HCT116 (cell line): ENCODE results near the gene SH2B3. TPM values are rescaled to one million over a fixed set of nuclear protein-coding genes. Genes with fewer than 3 reads are reported as not detected.

Experiments
- ATAC-seq: fragments of 200-7000 bp; cut with Tn5 transposase; 2 replicates; pipeline ENCODE4 v1.9.1; 2020; ENCODE audit warnings: mild to moderate bottlenecking, moderate library complexity
- BruUV-seq: library from RNA; stranded (reverse); fragments of 400-500 nt; replicated peaks from 2 replicates; lab custom pipeline; 2021; lab: Mats Ljungman, UMichigan
- CTCF ChIA-PET: fragments of 300-600 bp; sonication (Branson Sonifier 250); formaldehyde crosslinking; loops from one replicate; lab custom pipeline; 2021; ENCODE audit warnings: antibody characterized with exemption; lab: Charles Lee
- POLR2A ChIA-PET: fragments of 300-600, 350-600 bp; sonication (Branson Sonifier 250); formaldehyde crosslinking; loops from one replicate; lab custom pipeline; 2021; ENCODE audit warnings: antibody characterized with exemption; lab: Charles Lee
- RAD21 ChIA-PET, 2 experiments: fragments of 300-600 bp; sonication (Branson Sonifier 250); formaldehyde crosslinking; loops; one replicate each; lab custom pipeline; 2023; ENCODE audit warnings: low total read pairs in 2 of 2; ENCODE audit not compliant: uncharacterized antibody in 2 of 2, unreplicated experiment in 2 of 2, low non-redundant PET in 1 of 2; lab: Charles Lee
- DNase-seq: peaks from one replicate; pipeline ENCODE4 v3.0.0-alpha.2; 2010; ENCODE audit warnings: low read depth, low spot score
- H2AFZ ChIP-seq: fragments of 200-600 bp; shearing (Covaris generic), sonication (generic); 2 replicates; pipeline ENCODE4 v1.6.1; 2017; ENCODE audit warnings: low read depth, mixed run types, mixed read lengths, antibody characterized with exemption, low read length; ENCODE audit not compliant: poor library complexity, severe bottlenecking
- H3K27ac ChIP-seq: 2 replicates; pipeline ENCODE4 v1.5.1; 2012; ENCODE audit warnings: low read depth, low read length
- H3K27me3 ChIP-seq: fragments of 200-600 bp; sonication (generic); 2 replicates; pipeline ENCODE4 v1.6.1; 2016; ENCODE audit warnings: mixed run types, low read length, mixed read lengths; ENCODE audit not compliant: insufficient read depth
- H3K36me3 ChIP-seq, 2 experiments: fragments of 200-500 bp in 1 of 2; fragments of 200-600 bp in 1 of 2; sonication (Bioruptor generic) in 1 of 2; sonication (generic) in 1 of 2; 2 replicates each; pipeline versions ENCODE4 v1.5.1 to v1.6.1; 2014 to 2016; ENCODE audit warnings: low read length in 2 of 2, inconsistent platforms in 1 of 2, mixed read lengths in 1 of 2, mixed run types in 1 of 2; ENCODE audit not compliant: insufficient read depth in 2 of 2, control insufficient read depth in 1 of 2
- H3K4me1 ChIP-seq, 2 experiments: fragments of 200-600 bp in 1 of 2; sonication (generic) in 1 of 2; 2 replicates each; pipeline versions ENCODE4 v1.5.1 to v1.6.1; 2012 to 2017; ENCODE audit warnings: low read length in 2 of 2, inconsistent platforms in 1 of 2, mild to moderate bottlenecking in 1 of 2, mixed read lengths in 1 of 2, mixed run types in 1 of 2, moderate library complexity in 1 of 2; ENCODE audit not compliant: insufficient read depth in 2 of 2, control insufficient read depth in 1 of 2
- H3K4me2 ChIP-seq: fragments of 200-600 bp; sonication (generic); 2 replicates; pipeline ENCODE4 v1.6.1; 2017; ENCODE audit warnings: mixed run types, low read length, mixed read lengths
- H3K4me3 ChIP-seq, 2 experiments: fragments of 200-600 bp in 1 of 2; sonication (generic) in 1 of 2; replicated peaks in 1 of 2; 2 replicates each; pipeline ENCODE4 v1.5.1; 2011 to 2016; ENCODE audit warnings: low read length in 2 of 2, control low read depth in 1 of 2, low read depth in 1 of 2, mild to moderate bottlenecking in 1 of 2, mixed read lengths in 1 of 2, mixed run types in 1 of 2
- H3K79me2 ChIP-seq: fragments of 200-600 bp; sonication (generic); 2 replicates; pipeline ENCODE4 v1.6.1; 2017; ENCODE audit warnings: mild to moderate bottlenecking, mixed run types, low read length, moderate library complexity, mixed read lengths; ENCODE audit not compliant: insufficient read depth
- H3K9ac ChIP-seq: fragments of 200-600 bp; sonication (generic); 2 replicates; pipeline ENCODE4 v1.6.1; 2016; ENCODE audit warnings: low read length, mixed read lengths
- H3K9me2 ChIP-seq: fragments of 200-600 bp; sonication (generic), shearing (Covaris generic); 2 replicates; pipeline ENCODE4 v1.6.1; 2017; ENCODE audit warnings: mixed run types, mild to moderate bottlenecking, moderate library complexity; ENCODE audit not compliant: insufficient read depth
- H3K9me3 ChIP-seq, 2 experiments: fragments of 200-500 bp in 1 of 2; fragments of 200-600 bp in 1 of 2; sonication (Bioruptor generic) in 1 of 2; sonication (generic) in 1 of 2; 2 replicates each; pipeline ENCODE4 v1.6.1; 2014 to 2017; ENCODE audit warnings: low read length in 2 of 2, mixed read lengths in 2 of 2, inconsistent platforms in 1 of 2, low read depth in 1 of 2, mild to moderate bottlenecking in 1 of 2, mixed run types in 1 of 2, moderate library complexity in 1 of 2; ENCODE audit not compliant: control insufficient read depth in 1 of 2, insufficient read depth in 1 of 2
- H4K20me1 ChIP-seq: fragments of 200-600 bp; sonication (generic), shearing (Covaris generic); 2 replicates; pipeline ENCODE4 v1.6.1; 2017; ENCODE audit warnings: mixed run types, mild to moderate bottlenecking, moderate library complexity; ENCODE audit not compliant: insufficient read depth
- CBX3 ChIP-seq: IDR thresholded peaks from 2 replicates; pipeline ENCODE4 v1.6.1; 2012; ENCODE audit warnings: low read depth
- CEBPB ChIP-seq: IDR thresholded peaks from 2 replicates; pipeline ENCODE4 v1.6.1; 2012; ENCODE audit warnings: low read depth
- ELF1 ChIP-seq: IDR thresholded peaks from 2 replicates; pipeline ENCODE4 v1.6.1; 2012; ENCODE audit warnings: low read depth, borderline replicate concordance
- EZH2 ChIP-seq: fragments of 200-600 bp; sonication (generic); IDR thresholded peaks from 2 replicates; pipeline ENCODE4 v1.6.1; 2017; ENCODE audit warnings: antibody characterized with exemption, mixed run types
- EZH2phosphoT487 ChIP-seq: fragments of 200-600 bp; IDR thresholded peaks from 2 replicates; pipeline ENCODE4 v1.6.1; 2018; ENCODE audit warnings: antibody characterized with exemption, borderline replicate concordance
- MAX ChIP-seq: IDR thresholded peaks from 2 replicates; pipeline ENCODE4 v1.6.1; 2012
- SIN3A ChIP-seq: IDR thresholded peaks from 2 replicates; pipeline ENCODE4 v1.6.1; 2012; ENCODE audit warnings: low read depth
- SP1 ChIP-seq: IDR thresholded peaks from 2 replicates; pipeline ENCODE4 v1.6.1; 2012; ENCODE audit warnings: low read depth
- SRF ChIP-seq: IDR thresholded peaks from 2 replicates; pipeline ENCODE4 v1.6.1; 2012; ENCODE audit warnings: low read depth
- TCF7L2 ChIP-seq: IDR thresholded peaks from 2 replicates; pipeline ENCODE4 v1.7.0; 2011; ENCODE audit warnings: borderline replicate concordance, inconsistent platforms; ENCODE audit not compliant: insufficient read depth, insufficient read length; ENCODE audit errors: extremely low read depth
- YY1 ChIP-seq: IDR thresholded peaks from 2 replicates; pipeline ENCODE4 v1.6.1; 2011; ENCODE audit warnings: low read length, low read depth, moderate library complexity, mild to moderate bottlenecking; ENCODE audit not compliant: insufficient replicate concordance; ENCODE audit errors: extremely low read depth
- ZNF274 ChIP-seq: fragments of 200-500 bp; sonication (Bioruptor generic); IDR thresholded peaks from 2 replicates; pipeline ENCODE4 v1.6.1; 2014; ENCODE audit warnings: mild to moderate bottlenecking, low read depth, low read length, inconsistent platforms
- intact Hi-C: fragments of 100-400 bp; cut with micrococcal nuclease; formaldehyde crosslinking; loops from 2 replicates; pipeline ENCODE4 v1.10.0; 2022
- total RNA-seq: library from RNA; stranded (reverse); gene quantifications from one replicate; pipeline ENCODE4 v1.2.1, GENCODE V29; 2021; ENCODE audit not compliant: unreplicated experiment
- TF ChIP-seq, protein P1 (sequence below): IDR thresholded peaks from 2 replicates; pipeline ENCODE4 v1.6.1; 2012
- TF ChIP-seq, protein P2 (sequence below): IDR thresholded peaks from 2 replicates; pipeline ENCODE4 v1.6.1; 2011; ENCODE audit warnings: mild to moderate bottlenecking, low read length, moderate library complexity; ENCODE audit not compliant: insufficient replicate concordance; ENCODE audit errors: extremely low read depth

Gene SH2B3
- total RNA-seq, 1 experiment from 2014 or later, result 17.3 TPM

- no peaks in the 10 kb centered on the region for H3K9me2 ChIP-seq
- ChIA-PET RAD21 (no interaction called here), POLR2A (no interaction called here), CTCF (no interaction called here)
- no peak overlapping the region for H3K4me3 ChIP-seq
- peaks cover 0 to 15% of the 10 kb centered on the region in 2 experiments; a peak in 2 of 4 replicates for H3K4me1 ChIP-seq
- no peaks in the 10 kb centered on the region for H3K79me2 ChIP-seq
- no peak overlapping the region for H3K4me2 ChIP-seq
- intact Hi-C loops, result no loop called here
- H2AFZ ChIP-seq, result no peak overlapping the region
- BruUV-seq, result no TSS peak
- no peak overlapping the region for H3K27ac ChIP-seq
- no peaks in the 10 kb centered on the region for H4K20me1 ChIP-seq
- H3K27me3 ChIP-seq, result no peaks in the 10 kb centered on the region
- no peaks in the 10 kb centered on the region; a peak in 1 of 4 replicates for H3K36me3 ChIP-seq
- no peak overlapping the region for H3K9ac ChIP-seq
- DNase-seq (no peak), ATAC-seq (no peak)
- TF ChIP-seq TCF7L2, result no peak
- no peak for TF ChIP-seq CEBPB
- TF ChIP-seq YY1, result no peak
- TF ChIP-seq SRF, result no peak
- no peak for TF ChIP-seq SP1
- no peak for TF ChIP-seq CBX3
- TF ChIP-seq, protein P1, sequence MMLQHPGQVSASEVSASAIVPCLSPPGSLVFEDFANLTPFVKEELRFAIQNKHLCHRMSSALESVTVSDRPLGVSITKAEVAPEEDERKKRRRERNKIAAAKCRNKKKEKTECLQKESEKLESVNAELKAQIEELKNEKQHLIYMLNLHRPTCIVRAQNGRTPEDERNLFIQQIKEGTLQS, result no peak
- TF ChIP-seq MAX, result no peak
- TF ChIP-seq, protein P2, sequence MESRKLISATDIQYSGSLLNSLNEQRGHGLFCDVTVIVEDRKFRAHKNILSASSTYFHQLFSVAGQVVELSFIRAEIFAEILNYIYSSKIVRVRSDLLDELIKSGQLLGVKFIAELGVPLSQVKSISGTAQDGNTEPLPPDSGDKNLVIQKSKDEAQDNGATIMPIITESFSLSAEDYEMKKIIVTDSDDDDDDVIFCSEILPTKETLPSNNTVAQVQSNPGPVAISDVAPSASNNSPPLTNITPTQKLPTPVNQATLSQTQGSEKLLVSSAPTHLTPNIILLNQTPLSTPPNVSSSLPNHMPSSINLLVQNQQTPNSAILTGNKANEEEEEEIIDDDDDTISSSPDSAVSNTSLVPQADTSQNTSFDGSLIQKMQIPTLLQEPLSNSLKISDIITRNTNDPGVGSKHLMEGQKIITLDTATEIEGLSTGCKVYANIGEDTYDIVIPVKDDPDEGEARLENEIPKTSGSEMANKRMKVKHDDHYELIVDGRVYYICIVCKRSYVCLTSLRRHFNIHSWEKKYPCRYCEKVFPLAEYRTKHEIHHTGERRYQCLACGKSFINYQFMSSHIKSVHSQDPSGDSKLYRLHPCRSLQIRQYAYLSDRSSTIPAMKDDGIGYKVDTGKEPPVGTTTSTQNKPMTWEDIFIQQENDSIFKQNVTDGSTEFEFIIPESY, result no peak
- no peak for TF ChIP-seq EZH2
- no peak for TF ChIP-seq ELF1
- no peak for TF ChIP-seq ZNF274
- no peak for TF ChIP-seq EZH2phosphoT487
- no peak for TF ChIP-seq SIN3A
- no peaks in the 10 kb centered on the region for H3K9me3 ChIP-seq
These were observed 45.3 kb upstream of the SH2B3 start for GRCh38 chr12:111360325-111360930.
